IPS-18c (cell line): ENCODE measurements around the gene GATD1.

Source experiments
- H3K4me3 ChIP-seq: 2 replicates; pipeline ENCODE4 v1.7.0; 2013; ENCODE audit warnings: low read depth, mild to moderate bottlenecking, low read length, moderate library complexity; ENCODE audit not compliant: insufficient read depth
- H3K9me3 ChIP-seq: one replicate; pipeline ENCODE4 v1.6.1; 2013; ENCODE audit warnings: mild to moderate bottlenecking, low read length, moderate library complexity; ENCODE audit not compliant: control insufficient read depth, insufficient read depth

GATD1 gene

GRCh38 chr11:815675-816432, 38.6 kb upstream of the GATD1 start:
- no peak overlapping the region for H3K4me3 ChIP-seq
- no peaks in the 10 kb centered on the region for H3K9me3 ChIP-seq

- H3K4me3 ChIP-seq = no peak overlapping the region
- H3K9me3 ChIP-seq = no peaks in the 10 kb centered on the region
Observed at GRCh38 chr11:813456-814096, 36.3 kb upstream of the GATD1 start.

DNA sequence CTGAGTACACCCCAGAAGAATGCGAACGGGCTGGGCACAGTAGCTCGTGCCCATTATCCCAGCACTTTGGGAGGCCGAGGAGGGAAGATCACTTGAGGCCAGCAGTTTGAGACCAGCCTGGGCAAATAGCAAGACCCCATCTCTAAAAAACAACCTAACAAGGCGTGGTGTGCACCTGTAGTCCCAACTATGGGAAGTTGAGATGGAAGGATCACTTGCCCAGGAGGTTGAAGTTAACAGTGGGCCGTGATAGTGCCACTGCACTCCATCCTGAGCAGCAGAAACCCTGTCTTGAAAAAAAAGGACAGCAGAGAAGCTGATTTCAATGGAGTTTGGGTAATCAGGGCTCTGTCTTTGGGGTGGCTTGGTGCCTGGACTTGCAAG, 35.8 kb upstream of the GATD1 start:
- H3K9me3 ChIP-seq = no peaks in the 10 kb centered on the region

GRCh38 chr11:812390-812789, 35.1 kb upstream of the GATD1 start:
- H3K4me3 ChIP-seq = no peak overlapping the region

More for the DNA sequence above, 35.8 kb upstream of the GATD1 start:
- no peak overlapping the region for H3K4me3 ChIP-seq

GRCh38 chr11:811446-812245, 34.4 kb upstream of the GATD1 start:
- no peaks in the 10 kb centered on the region for H3K9me3 ChIP-seq
- H3K4me3 ChIP-seq = peak overlapping the region; percentile 99

More at GRCh38 chr11:812390-812789, 35.1 kb upstream of the GATD1 start:
- H3K9me3 ChIP-seq = no peaks in the 10 kb centered on the region

DNA sequence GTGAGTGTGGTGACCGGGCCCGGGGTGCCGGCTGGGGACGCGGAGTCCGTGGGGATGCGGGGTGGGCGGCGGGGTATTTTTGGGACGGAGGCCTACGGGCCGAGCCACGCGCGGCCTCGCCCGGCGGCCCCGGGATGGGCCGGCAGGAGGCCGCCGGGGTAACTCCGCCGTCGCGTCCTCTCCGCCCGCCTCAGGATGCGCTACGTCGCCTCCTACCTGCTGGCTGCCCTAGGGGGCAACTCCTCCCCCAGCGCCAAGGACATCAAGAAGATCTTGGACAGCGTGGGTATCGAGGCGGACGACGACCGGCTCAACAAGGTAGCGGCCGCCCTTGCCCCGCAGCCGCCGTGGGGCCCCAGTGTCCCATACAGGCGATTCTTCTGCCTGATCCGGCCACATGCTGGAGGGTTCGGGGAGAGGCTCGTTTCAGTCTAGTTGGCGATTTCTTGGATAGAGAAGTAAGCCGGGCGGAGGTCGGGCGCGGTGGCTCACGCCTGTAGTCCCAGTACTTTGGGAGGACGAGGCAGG, 32.8 kb upstream of the GATD1 start:
- Histone ChIP-seq H3K9me3 (no peaks in the 10 kb centered on the region), H3K4me3 (peak overlapping the region; percentile 99)

- no peaks in the 10 kb centered on the region for H3K9me3 ChIP-seq
Observed at GRCh38 chr11:809287-810039, 32.2 kb upstream of the GATD1 start, which contains the start of gene RPLP2. TSS of gene RPLP2 (plus strand) at chr11:809967. CDS start at chr11:810235, 268 bp downstream.

GRCh38 chr11:808427-809286, 31.4 kb upstream of the GATD1 start:
- no peaks in the 10 kb centered on the region for H3K9me3 ChIP-seq
- peak overlapping the region; percentile 99 for H3K4me3 ChIP-seq

More at GRCh38 chr11:809287-810039, 32.2 kb upstream of the GATD1 start, which contains the start of gene RPLP2:
- H3K4me3 ChIP-seq = peak within 1 kb of the TSS; percentile 99

GRCh38 chr11:804599-804964, 27.3 kb upstream of the GATD1 start:
- H3K9me3 ChIP-seq = no peaks in the 10 kb centered on the region
- peak overlapping the region; percentile 58 for H3K4me3 ChIP-seq

GRCh38 chr11:803770-804598, 26.7 kb upstream of the GATD1 start:
- Histone ChIP-seq H3K4me3 (peak overlapping the region; percentile 58), H3K9me3 (no peaks in the 10 kb centered on the region)

- Histone ChIP-seq H3K9me3 (no peaks in the 10 kb centered on the region), H3K4me3 (0 out of 2 replicates have a peak overlapping the region, but pooled peaks have one; percentile 58)
Observed at GRCh38 chr11:803467-803742, 26.1 kb upstream of the GATD1 start.

DNA sequence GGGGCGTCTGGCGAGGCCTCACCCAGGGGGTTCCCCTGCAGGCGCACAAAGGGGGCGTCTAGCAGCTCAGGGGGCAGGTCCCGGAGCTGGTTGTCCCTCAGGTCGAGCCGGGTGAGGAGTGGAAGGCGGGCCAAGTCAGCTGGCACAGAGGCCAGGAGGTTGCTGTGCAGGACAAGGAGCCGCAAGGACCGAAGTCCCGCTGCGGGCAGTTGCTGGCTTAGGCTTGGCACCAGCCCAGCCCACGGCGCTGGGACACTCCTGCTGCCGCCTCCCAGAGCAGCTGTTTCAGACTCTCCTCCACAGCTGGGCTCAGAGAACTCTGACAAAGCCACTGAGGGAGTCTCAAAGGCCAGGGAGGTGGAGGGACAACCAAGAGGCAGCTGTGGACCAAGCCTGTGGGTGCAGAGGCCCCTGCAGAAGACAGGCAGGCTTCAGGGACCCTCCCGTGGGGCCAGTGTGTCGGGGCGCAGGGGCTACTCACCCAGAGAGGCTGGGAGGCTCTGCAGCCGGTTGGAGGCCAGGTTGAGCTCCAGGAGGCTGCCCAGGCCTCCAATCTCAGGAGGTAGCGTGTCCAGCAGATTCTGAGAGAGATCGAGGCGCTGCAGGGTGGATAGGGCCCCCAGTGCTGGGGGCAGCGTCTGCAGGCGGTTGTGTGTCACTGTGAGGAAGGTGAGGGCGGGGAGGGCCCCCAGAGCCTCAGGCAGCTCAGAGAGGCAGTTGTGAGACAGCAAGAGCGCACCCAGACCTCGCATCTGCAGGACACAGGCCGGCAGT, 25.6 kb upstream of the GATD1 start:
- no peaks in the 10 kb centered on the region for H3K9me3 ChIP-seq
- no peak overlapping the region for H3K4me3 ChIP-seq

DNA sequence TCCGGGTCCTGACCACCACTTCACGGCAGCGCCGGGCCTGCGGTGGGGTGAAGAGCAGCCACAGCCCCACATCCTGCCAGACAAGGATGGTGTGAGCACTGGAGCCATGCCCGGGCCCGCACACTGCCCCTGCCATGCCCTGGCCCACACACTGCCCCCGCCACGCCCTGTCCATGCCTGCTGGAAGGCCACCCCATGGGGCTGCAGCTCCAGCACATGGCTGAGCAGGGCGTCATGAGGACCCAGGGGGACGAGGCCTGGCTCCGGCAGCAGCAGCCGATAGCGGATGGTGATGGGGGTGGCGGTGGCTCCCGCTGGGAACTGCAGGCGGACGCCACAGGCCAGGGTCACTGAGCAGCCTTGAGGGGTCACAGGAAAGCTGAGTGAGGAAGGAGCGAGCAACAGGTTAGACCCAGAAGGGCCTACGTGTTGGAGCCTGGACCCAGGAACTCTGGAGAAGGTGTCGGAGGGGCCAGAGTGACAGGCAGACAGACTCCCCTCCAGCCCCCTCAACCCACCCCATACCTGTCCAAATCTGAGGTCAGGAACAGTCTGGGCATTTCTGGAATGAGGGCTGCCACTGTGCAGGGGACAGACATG, 24.8 kb upstream of the GATD1 start:
- H3K4me3 ChIP-seq = no peak overlapping the region
- no peaks in the 10 kb centered on the region for H3K9me3 ChIP-seq

- Histone ChIP-seq H3K9me3 (no peaks in the 10 kb centered on the region), H3K4me3 (no peak overlapping the region)
Observed at GRCh38 chr11:801097-801780, 24.0 kb upstream of the GATD1 start.
